Measurements from ENCODE around the gene TMEM213. TPM values are rescaled to one million over a fixed set of nuclear protein-coding genes. Genes with fewer than 3 reads are reported as not detected.

The TMEM213 gene
- total RNA-seq, 4 donors from 2014 or later: not detected

- no peaks in the 10 kb centered on the region for H3K36me3 ChIP-seq
- no peaks in the 10 kb centered on the region for H3K9me3 ChIP-seq
- no peaks in the 10 kb centered on the region for H3K27me3 ChIP-seq
- no peaks in the 10 kb centered on the region for H3K4me1 ChIP-seq
- TF ChIP-seq, protein P1, sequence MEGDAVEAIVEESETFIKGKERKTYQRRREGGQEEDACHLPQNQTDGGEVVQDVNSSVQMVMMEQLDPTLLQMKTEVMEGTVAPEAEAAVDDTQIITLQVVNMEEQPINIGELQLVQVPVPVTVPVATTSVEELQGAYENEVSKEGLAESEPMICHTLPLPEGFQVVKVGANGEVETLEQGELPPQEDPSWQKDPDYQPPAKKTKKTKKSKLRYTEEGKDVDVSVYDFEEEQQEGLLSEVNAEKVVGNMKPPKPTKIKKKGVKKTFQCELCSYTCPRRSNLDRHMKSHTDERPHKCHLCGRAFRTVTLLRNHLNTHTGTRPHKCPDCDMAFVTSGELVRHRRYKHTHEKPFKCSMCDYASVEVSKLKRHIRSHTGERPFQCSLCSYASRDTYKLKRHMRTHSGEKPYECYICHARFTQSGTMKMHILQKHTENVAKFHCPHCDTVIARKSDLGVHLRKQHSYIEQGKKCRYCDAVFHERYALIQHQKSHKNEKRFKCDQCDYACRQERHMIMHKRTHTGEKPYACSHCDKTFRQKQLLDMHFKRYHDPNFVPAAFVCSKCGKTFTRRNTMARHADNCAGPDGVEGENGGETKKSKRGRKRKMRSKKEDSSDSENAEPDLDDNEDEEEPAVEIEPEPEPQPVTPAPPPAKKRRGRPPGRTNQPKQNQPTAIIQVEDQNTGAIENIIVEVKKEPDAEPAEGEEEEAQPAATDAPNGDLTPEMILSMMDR (IDR thresholded peaks at IDR 0.05): no peak
- no peak for TF ChIP-seq POLR2A (IDR thresholded peaks at IDR 0.05)
- no peak overlapping the region for H3K27ac ChIP-seq
- H3K4me3 ChIP-seq: no peak overlapping the region
- no peak for DNase-seq
Measured at GRCh38 chr7:138887085-138887710, 89.4 kb downstream of the TMEM213 start.

Small RNA genes lying within 50 kb of the gene (small RNA-seq; reads per million reads assigned to genes)
- 0 reads per million in 2 donors for gene RNU6-1272P

Other genes starting within 250 kb of the TMEM213 start
- under 1 TPM in 1 of 4 donors, not detected in 3; 0.40 TPM for gene SVOPL, start 96.6 kb upstream of the TMEM213 start, total RNA-seq
- gene ATP6V0A4, start 202 bp downstream of the TMEM213 start, total RNA-seq: under 1 TPM in 1 of 4 donors, not detected in 3; 0.66 TPM
- gene KIAA1549, start 183.4 kb downstream of the TMEM213 start, total RNA-seq: 1 to 10 TPM; 1.6 to 5.0 (median 3.3) TPM
- gene ZC3HAV1L, start 238.0 kb downstream of the TMEM213 start, total RNA-seq: 10 to 100 TPM in 3 of 4 donors, 1 to 10 TPM in 1; 7.7 to 25.6 (median 13.6) TPM